Measurements from ENCODE around the gene SIX2.

DNA sequence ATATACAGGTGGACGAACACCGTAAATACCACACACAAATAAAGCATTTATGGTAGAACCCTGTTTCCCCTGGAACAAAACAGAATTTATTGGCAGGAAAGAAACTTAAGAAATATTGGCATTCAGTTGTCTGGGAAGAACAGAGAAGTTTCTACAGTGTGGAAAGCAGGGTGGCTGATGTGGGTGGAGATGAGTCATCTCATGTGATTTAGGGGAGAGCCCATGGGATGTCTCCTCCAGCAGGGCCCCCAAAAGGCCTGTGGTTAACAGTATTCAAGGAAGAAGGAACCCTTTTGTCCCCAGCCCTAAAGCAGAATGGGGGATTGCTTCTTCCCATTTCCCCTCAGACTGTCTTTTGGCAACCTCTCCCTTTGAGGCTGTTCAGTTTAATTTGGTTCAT, 43.6 kb downstream of the SIX2 start:
- TF ChIP-seq POLR2AphosphoS5 (IDR thresholded peaks at IDR 0.05; ENCODE audit: low read depth, low read length) = no peak
- TF ChIP-seq POLR2A (IDR thresholded peaks at IDR 0.05; ENCODE audit: low read depth, low read length) = no peak
- TF ChIP-seq TAF1 (IDR thresholded peaks at IDR 0.05; ENCODE audit: low read depth, low read length) = no peak
